ENCODE results near the gene CELA3B. TPM values are rescaled to one million over a fixed set of nuclear protein-coding genes. Genes with fewer than 3 reads are reported as not detected.
A peak's percentile ranks its signal among the peaks of the same experiment; 100 is the strongest.

CELA3B gene
- total RNA-seq, 1 experiment from 2014 or later = 3.4 TPM

DNA sequence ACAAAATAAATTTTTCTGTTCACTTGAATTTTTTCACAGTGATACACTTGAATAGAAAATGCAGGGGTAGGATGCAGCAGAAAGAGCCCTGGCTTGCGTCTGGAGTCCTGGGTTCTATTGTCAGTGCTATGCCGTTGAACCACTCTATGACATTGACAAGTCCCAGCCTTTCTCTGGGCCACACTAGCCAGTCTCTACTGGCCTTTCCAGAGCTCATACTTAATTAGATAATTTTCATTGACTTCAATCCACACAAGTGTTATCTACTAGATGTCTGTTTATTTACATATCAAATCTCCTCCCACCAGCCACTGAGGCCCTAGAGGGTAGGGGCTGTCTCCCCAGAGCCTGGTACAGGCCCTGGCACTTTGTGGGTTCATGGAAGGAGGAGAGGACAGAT, 15.5 kb upstream of the CELA3B start:
- no peaks in the 10 kb centered on the region for H3K27me3 ChIP-seq (ENCODE audit: control insufficient read depth, insufficient read depth, low read length)
- peaks cover 19% of the 10 kb centered on the region for H3K4me1 ChIP-seq (ENCODE audit: control insufficient read depth, insufficient read depth, low read length)
- no peak for ATAC-seq
- no TSS peak for BruUV-seq (replicated peaks)
- CTCF ChIA-PET = interaction anchor here (0.6 kb wide), 1 partner anchor 298 kb away, joined by 3 read pairs; no protein-coding TSS in a partner anchor
- H3K27ac ChIP-seq (ENCODE audit: low read length) = peak overlapping the region; percentile 45
- no peak for DNase-seq (ENCODE audit: low read depth, low spot score)
- H3K4me3 ChIP-seq (ENCODE audit: low read depth in 2 of 2, low read length in 2 of 2) = no peak overlapping the region
- H3K9me3 ChIP-seq (ENCODE audit: control insufficient read depth, insufficient read depth, low read depth, low read length) = no peaks in the 10 kb centered on the region
- TF ChIP-seq, protein P1, sequence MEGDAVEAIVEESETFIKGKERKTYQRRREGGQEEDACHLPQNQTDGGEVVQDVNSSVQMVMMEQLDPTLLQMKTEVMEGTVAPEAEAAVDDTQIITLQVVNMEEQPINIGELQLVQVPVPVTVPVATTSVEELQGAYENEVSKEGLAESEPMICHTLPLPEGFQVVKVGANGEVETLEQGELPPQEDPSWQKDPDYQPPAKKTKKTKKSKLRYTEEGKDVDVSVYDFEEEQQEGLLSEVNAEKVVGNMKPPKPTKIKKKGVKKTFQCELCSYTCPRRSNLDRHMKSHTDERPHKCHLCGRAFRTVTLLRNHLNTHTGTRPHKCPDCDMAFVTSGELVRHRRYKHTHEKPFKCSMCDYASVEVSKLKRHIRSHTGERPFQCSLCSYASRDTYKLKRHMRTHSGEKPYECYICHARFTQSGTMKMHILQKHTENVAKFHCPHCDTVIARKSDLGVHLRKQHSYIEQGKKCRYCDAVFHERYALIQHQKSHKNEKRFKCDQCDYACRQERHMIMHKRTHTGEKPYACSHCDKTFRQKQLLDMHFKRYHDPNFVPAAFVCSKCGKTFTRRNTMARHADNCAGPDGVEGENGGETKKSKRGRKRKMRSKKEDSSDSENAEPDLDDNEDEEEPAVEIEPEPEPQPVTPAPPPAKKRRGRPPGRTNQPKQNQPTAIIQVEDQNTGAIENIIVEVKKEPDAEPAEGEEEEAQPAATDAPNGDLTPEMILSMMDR (IDR thresholded peaks at IDR 0.05) = no peak
- TF ChIP-seq TCF7L2 (IDR thresholded peaks at IDR 0.05; ENCODE audit: low read depth, low read length) (no peak), SIN3A (IDR thresholded peaks at IDR 0.05; ENCODE audit: borderline replicate concordance, insufficient read depth, low read depth, low read length) (no peak), POLR2AphosphoS5 (IDR thresholded peaks at IDR 0.05; ENCODE audit: low read depth, low read length) (no peak)
- intact Hi-C loops (cut with micrococcal nuclease; ENCODE audit: unreplicated experiment) (no loop called here), in situ Hi-C loops (cut with HindIII; ENCODE audit: low pct_unique_long_range_greater_than_20kb, low sequenced_read_pairs) (no loop called here)
- H3K36me3 ChIP-seq (ENCODE audit: control insufficient read depth, insufficient read depth, low read length) = no peaks in the 10 kb centered on the region
- POLR2A ChIA-PET = no interaction called here

GRCh38 chr1:21961799-21962198, 15.0 kb upstream of the CELA3B start:
- Histone ChIP-seq H3K4me1 (ENCODE audit: control insufficient read depth, insufficient read depth, low read length) (peaks cover 15% of the 10 kb centered on the region), H3K9me3 (ENCODE audit: control insufficient read depth, insufficient read depth, low read depth, low read length) (no peaks in the 10 kb centered on the region), H3K27me3 (ENCODE audit: control insufficient read depth, insufficient read depth, low read length) (no peaks in the 10 kb centered on the region), H3K36me3 (ENCODE audit: control insufficient read depth, insufficient read depth, low read length) (no peaks in the 10 kb centered on the region), H3K27ac (ENCODE audit: low read length) (peak overlapping the region; percentile 45), H3K4me3 (ENCODE audit: low read depth in 2 of 2, low read length in 2 of 2) (no peak overlapping the region)
- ChIA-PET CTCF (interaction anchor here (0.6 kb wide), 1 partner anchor 299 kb away, joined by 3 read pairs; no protein-coding TSS in a partner anchor), POLR2A (interaction anchor here (0.6 kb wide), 1 partner anchor 49 kb away, joined by 4 read pairs; no protein-coding TSS in a partner anchor)
- in situ Hi-C loops (cut with HindIII; ENCODE audit: low pct_unique_long_range_greater_than_20kb, low sequenced_read_pairs) = no loop called here
- intact Hi-C loops (cut with micrococcal nuclease; ENCODE audit: unreplicated experiment) = no loop called here
- ATAC-seq = no peak
- TF ChIP-seq SIN3A (IDR thresholded peaks at IDR 0.05; ENCODE audit: borderline replicate concordance, insufficient read depth, low read depth, low read length) (no peak), POLR2AphosphoS5 (IDR thresholded peaks at IDR 0.05; ENCODE audit: low read depth, low read length) (no peak), TCF7L2 (IDR thresholded peaks at IDR 0.05; ENCODE audit: low read depth, low read length) (no peak), REST (IDR thresholded peaks at IDR 0.05; ENCODE audit: insufficient read depth in 1 of 2, low read depth in 2 of 2, low read length in 1 of 2) (no peak)
- TF ChIP-seq, protein P1 (IDR thresholded peaks at IDR 0.05) = no peak
- BruUV-seq (replicated peaks) = no TSS peak
- no peak for DNase-seq (ENCODE audit: low read depth, low spot score)

Measured in Panc1 (cell line).